Adrenal gland (tissue), 12 donors: ENCODE measurements around the gene ARHGAP8. TPM values are rescaled to one million over a fixed set of nuclear protein-coding genes. Genes with fewer than 3 reads are reported as not detected.

Source experiments
- DNase-seq, 7 donors: peaks; one replicate each; pipeline ENCODE4 v3.0.0-alpha.2; 2019 to 2020
- H3K27ac ChIP-seq, 5 donors: fragments of 200-600 bp; sonication (generic) in 4 of 5; 1 replicate in 3 of 5; 2 replicates in 2 of 5; pipeline versions ENCODE4 v1.5.1 to v1.8.0; 2016 to 2020; ENCODE audit warnings: mild to moderate bottlenecking in 1 of 5
- H3K27me3 ChIP-seq: fragments of 200-600 bp; 2 replicates; pipeline ENCODE4 v1.8.0; 2021
- H3K36me3 ChIP-seq, 2 donors: fragments of 200-600 bp; replicated peaks in 1 of 2; 1 replicate in 1 of 2; 2 replicates in 1 of 2; pipeline versions ENCODE4 v1.5.1 to v1.8.0; 2018 to 2022
- H3K4me1 ChIP-seq, 2 donors: fragments of 200-600 bp; replicated peaks in 1 of 2; 1 replicate in 1 of 2; 2 replicates in 1 of 2; pipeline versions ENCODE4 v1.5.1 to v1.8.0; 2018 to 2021
- H3K4me3 ChIP-seq, 4 donors: fragments of 200-600 bp; sonication (generic) in 3 of 4; one replicate each; pipeline ENCODE4 v1.5.1; 2016 to 2018
- H3K9me3 ChIP-seq, 3 donors: fragments of 200-600 bp; sonication (generic) in 1 of 3; replicated peaks in 1 of 3; 1 replicate in 2 of 3; 2 replicates in 1 of 3; pipeline versions ENCODE4 v1.5.1 to v1.8.0; 2016 to 2021
- POLR2A ChIP-seq, 2 donors: fragments of 450-650 bp; IDR thresholded peaks; one replicate each; pipeline ENCODE4 v1.6.1; 2017; ENCODE audit warnings: antibody characterized with exemption in 2 of 2, mild to moderate bottlenecking in 2 of 2, moderate library complexity in 1 of 2
- WGBS, 4 donors: extraction: QIAGEN DNeasy Blood & Tissue Kit in 2 of 4; methylation state at CpG; one replicate each; pipeline versions ENCODE4 v1.1.5 to v1.1.7; 2013 to 2017; 5-methylcytosine and 5-hydroxymethylcytosine counted together
- intact Hi-C, 2 donors: fragments of 100-400 bp; cut with DNase I; formaldehyde crosslinking; loops; one replicate each; pipeline versions ENCODE4 v1.14.1 to v1.15.0; 2022 to 2023
- polyA plus RNA-seq, 3 donors: library from polyadenylated mRNA; stranded (reverse); fragments of 200-250 nt in 2 of 3; fragments of 350-450 nt in 1 of 3; fragmentation: Illumina TruSeq in 1 of 3; extraction: RNeasy Lipid Tissue Mini Kit (QIAGEN cat#74804) in 1 of 3; gene quantifications; one replicate each; pipeline ENCODE4 v1.2.3, GENCODE V29; 2013 to 2014
- total RNA-seq, 9 donors: library from RNA; depleted of rRNA in 4 of 9; stranded (reverse); fragments of >200 nt in 4 of 9; fragments of 120-200 nt in 1 of 9; fragmentation: NEBNext Ultra II Directional in 1 of 9; extraction: Animal tissue kit (Norgen Biotek cat#: 25700) in 1 of 9; gene quantifications; one replicate each; pipeline versions ENCODE4 v1.1.0 to v1.2.4, GENCODE V29; 2013 to 2023
- TF ChIP-seq, protein P1 (sequence below), 6 experiments: fragments of 450-650 bp in 4 of 6; fragments of 200-600 bp in 2 of 6; sonication (generic) in 1 of 6; IDR thresholded peaks; 1 replicate in 5 of 6; 2 replicates in 1 of 6; pipeline versions ENCODE4 v1.5.1 to v1.8.0; 2016 to 2021; ENCODE audit warnings: antibody characterized with exemption in 6 of 6, mild to moderate bottlenecking in 2 of 6, moderate library complexity in 1 of 6
- donor health status: healthy with polysubstance abuse.
- donor health status: Bipolar disorder and iron deficiency.
- donor health status: DM: yes; HTN: yes; CAD: no.
- donor health status: DM: no; HTN: no; CAD: no.
- donor health status: DM: no; HTN: no; CAD: no.
- donor health status: DM: yes; HTN: yes; CAD: no.

Gene ARHGAP8
- total and polyA plus RNA-seq, 12 donors = 0.12 to 17.8 (median 1.1) TPM

DNA sequence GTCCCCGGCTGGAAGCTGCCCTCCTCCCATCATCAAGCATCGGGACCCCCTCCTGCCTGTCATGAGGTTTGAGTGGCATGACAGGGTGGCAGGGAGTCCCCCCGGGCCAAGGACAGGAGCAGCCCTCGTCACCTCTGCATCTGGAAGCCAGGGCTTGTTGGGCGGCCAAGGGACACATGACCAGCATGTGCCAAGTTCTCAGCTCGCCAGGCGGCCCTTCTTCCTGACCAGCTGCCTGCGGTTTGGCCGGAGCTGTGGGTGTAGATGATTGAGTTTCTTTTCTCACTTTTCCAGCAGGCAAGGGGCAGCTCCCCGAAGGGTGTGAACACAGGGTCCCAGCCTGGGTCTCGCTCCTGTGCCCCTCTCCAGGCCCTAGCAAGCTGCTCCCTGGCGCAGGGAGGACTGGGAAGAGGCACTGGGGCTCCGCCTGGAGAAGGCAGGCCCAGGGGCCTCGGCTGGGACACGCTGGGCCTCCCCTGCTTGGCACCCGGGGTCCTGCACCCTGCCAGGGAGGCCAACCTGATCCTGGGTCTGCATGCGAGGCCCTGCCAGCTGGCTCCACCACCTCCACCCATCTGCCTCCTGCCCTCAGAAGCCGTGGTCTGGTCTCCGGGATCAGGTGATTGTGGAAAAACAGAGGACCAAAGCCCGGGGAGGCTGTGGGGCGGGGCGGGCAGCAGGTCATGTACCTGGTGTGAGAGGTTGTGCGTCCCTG, 13.4 kb downstream of the ARHGAP8 start:
- intact Hi-C loops = no loop called here
- 78 to 93% (median 82%) methylated on average over 11 to 23 of the region's 23 CpGs for WGBS, 4 donors
- Histone ChIP-seq H3K4me1 (no peaks in the 10 kb centered on the region), H3K9me3 (no peaks in the 10 kb centered on the region), H3K36me3 (no peaks in the 10 kb centered on the region), H3K4me3 (no peak overlapping the region), H3K27ac (no peak overlapping the region), H3K27me3 (no peaks in the 10 kb centered on the region)
- no peak for TF ChIP-seq POLR2A (IDR thresholded peaks at IDR 0.05)
- TF ChIP-seq, protein P1, sequence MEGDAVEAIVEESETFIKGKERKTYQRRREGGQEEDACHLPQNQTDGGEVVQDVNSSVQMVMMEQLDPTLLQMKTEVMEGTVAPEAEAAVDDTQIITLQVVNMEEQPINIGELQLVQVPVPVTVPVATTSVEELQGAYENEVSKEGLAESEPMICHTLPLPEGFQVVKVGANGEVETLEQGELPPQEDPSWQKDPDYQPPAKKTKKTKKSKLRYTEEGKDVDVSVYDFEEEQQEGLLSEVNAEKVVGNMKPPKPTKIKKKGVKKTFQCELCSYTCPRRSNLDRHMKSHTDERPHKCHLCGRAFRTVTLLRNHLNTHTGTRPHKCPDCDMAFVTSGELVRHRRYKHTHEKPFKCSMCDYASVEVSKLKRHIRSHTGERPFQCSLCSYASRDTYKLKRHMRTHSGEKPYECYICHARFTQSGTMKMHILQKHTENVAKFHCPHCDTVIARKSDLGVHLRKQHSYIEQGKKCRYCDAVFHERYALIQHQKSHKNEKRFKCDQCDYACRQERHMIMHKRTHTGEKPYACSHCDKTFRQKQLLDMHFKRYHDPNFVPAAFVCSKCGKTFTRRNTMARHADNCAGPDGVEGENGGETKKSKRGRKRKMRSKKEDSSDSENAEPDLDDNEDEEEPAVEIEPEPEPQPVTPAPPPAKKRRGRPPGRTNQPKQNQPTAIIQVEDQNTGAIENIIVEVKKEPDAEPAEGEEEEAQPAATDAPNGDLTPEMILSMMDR (IDR thresholded peaks at IDR 0.05) = no peak
- peak in 1 of 7 donors; percentile 10 for DNase-seq

DNA sequence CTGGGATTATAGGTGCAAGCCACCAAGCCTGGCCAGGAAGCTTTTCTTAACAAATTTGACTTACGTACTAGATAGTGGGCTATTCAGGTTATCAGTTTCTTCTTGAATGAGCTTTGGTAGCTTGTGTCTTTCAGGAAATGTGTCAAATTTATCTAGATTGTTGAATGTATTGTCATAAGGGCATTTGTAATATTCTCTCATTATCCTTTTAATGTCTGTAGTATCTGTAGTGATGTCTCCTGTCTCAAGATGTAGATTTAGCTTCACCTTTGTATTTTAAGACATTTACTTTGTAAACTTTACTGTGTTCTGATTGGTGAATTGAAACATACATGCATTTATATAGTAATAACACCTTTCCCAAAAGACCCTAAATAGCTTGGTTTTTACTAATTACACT, 20.7 kb downstream of the ARHGAP8 start:
- Histone ChIP-seq H3K4me3 (no peak overlapping the region), H3K27me3 (no peaks in the 10 kb centered on the region), H3K27ac (no peak overlapping the region), H3K9me3 (peaks cover 0 to 12% (median 0%) of the 10 kb centered on the region in 3 donors), H3K4me1 (no peaks in the 10 kb centered on the region), H3K36me3 (no peaks in the 10 kb centered on the region)
- DNase-seq = no peak
- intact Hi-C loops = no loop called here
- TF ChIP-seq, protein P1 (IDR thresholded peaks at IDR 0.05) = no peak
- TF ChIP-seq POLR2A (IDR thresholded peaks at IDR 0.05) = no peak
- 94 to 100% (median 100%) methylated on average over 1 of the region's 1 CpG for WGBS, 4 donors

DNA sequence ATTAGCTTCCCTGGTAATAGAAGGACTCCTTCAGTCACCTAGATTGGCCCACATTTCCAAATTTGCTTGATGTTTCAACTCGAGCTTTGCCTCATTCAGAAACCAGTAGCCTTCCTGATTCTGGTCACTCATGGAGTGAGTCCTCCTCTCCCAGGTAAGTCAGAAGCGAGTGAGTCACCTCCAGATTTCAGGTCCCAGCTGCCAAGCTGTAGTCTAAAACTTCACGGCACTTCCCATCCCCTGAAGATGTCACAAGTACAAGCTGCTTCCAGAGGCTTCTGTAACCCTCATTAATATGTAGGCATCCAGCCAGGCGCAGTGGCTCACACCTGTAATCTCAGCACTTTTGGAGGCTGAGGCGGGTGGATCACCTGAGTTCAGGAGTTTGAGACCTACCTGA, 23.5 kb downstream of the ARHGAP8 start:
- peaks cover 0 to 12% (median 0%) of the 10 kb centered on the region in 3 donors for H3K9me3 ChIP-seq
- H3K27me3 ChIP-seq = no peaks in the 10 kb centered on the region
- intact Hi-C loops = no loop called here
- no peak overlapping the region for H3K4me3 ChIP-seq
- DNase-seq = no peak
- 82 to 90% (median 88%) methylated on average over 3 to 5 of the region's 5 CpGs for WGBS, 4 donors
- no peaks in the 10 kb centered on the region for H3K4me1 ChIP-seq
- TF ChIP-seq POLR2A (IDR thresholded peaks at IDR 0.05) = no peak
- TF ChIP-seq, protein P1 (IDR thresholded peaks at IDR 0.05) = no peak
- H3K27ac ChIP-seq = no peak overlapping the region
- no peaks in the 10 kb centered on the region for H3K36me3 ChIP-seq

DNA sequence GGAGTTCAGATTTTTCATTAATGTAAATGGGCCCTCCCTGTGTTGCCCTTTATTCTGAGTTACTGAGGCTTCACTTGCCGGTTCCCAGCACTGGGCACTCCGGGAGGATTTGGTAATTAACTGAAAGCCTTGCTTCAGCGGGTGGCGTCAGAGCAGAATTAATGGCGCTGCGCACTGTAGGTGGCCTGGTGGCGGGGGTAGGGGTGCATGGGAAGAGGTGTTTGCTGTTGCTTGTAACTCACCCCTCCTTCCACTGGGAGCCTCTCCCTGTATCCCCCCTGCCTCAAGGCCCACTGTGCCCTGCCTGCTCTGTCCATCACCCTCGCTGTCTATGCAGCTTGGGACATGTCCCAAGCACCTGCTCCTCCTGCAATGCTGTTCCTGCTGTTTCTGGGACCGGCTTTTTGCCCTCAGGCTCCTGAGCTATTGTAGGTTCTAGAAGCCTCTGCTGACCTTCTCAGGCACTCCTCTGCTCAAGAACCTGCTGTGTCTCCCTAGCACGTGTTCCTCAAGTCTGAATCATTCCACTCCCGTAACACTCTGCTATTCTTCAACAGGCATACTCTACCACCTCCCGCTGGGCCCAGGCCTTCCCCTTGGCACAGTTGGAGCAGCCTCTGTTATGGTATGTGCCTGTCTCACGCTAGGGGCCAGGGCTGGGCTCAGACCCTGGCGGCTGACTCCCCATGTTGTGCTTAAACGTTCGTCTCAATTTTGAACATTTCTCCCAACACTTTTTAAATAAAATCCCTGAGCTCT, 24.4 kb downstream of the ARHGAP8 start:
- no peaks in the 10 kb centered on the region for H3K4me1 ChIP-seq
- H3K27ac ChIP-seq = no peak overlapping the region
- TF ChIP-seq POLR2A (IDR thresholded peaks at IDR 0.05) = no peak
- TF ChIP-seq, protein P1 (IDR thresholded peaks at IDR 0.05) = no peak
- WGBS, 4 donors = 84 to 88% (median 86%) methylated on average over 15 to 16 of the region's 16 CpGs
- intact Hi-C loops = no loop called here
- H3K4me3 ChIP-seq = no peak overlapping the region
- peaks cover 0 to 12% (median 0%) of the 10 kb centered on the region in 3 donors for H3K9me3 ChIP-seq
- H3K27me3 ChIP-seq = no peaks in the 10 kb centered on the region
- DNase-seq = no peak
- H3K36me3 ChIP-seq = no peaks in the 10 kb centered on the region
